ENCODE results near the gene NPPB. TPM values are rescaled to one million over a fixed set of nuclear protein-coding genes. Genes with fewer than 3 reads are reported as not detected.
A peak's percentile ranks its signal among the peaks of the same experiment; 100 is the strongest.

Gene NPPB
- total RNA-seq, 2 experiments from 2014 or later: not detected

DNA sequence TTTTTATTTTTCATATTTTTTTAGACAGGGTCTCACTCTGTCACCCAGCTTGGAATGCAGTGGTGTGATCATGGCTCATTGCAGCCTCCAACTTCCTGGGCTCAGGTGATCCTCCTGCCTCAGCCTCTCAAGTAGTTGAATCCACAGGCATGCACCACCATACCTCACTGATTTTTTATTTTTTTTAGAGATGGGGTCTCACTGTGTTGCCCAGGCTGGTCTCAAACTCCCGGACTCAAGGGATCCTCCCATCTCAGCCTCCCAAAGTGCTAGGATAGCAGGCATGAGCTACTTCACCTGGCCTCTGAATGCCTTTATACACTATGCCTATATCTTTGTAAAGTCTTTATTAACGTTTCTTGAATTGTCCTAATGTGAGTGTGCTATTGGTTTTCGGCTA is 10.4 kb upstream of the NPPB start:
- no peak overlapping the region for H3K4me3 Mint-ChIP-seq

DNA sequence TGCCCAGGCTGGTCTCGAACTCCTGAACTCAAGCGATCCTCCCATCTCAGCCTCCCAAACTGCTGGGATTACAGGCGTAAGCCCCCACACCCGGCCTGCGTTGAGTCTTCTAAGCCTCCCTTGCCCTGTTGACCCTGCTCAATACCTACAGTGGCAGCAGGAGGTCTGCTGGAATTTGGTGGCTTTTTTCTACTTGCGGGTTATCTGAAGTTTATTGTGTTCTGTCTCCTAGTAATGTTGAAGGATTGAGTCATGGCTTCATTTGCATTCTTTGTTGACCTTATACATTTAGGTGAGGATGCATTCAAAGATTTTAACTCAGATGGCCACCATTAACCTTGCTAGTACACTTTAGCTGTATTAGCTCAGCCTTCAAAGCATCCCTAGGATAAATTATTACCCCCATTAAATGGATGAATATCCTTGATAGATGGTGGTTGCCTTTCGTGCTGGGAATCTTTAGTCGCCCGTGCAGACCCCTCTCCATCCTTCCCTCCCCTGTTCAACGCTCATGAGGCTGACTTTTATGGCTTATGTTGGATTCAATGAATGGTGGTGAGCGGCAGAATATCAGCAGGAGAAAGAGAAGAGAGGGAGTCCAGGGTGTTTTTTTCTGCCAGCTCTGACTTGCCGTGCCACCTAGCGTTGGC is 9.7 kb upstream of the NPPB start:
- ChIA-PET CTCF (interaction anchor here (1.5 kb wide), 1 partner anchor 30 kb away, joined by 3 read pairs; no protein-coding TSS in a partner anchor), POLR2A (interaction anchor here (3.5 kb wide), 1 partner anchor 40 kb away, joined by 20 read pairs; no protein-coding TSS in a partner anchor)
- DNase-seq (no peak), ATAC-seq (no peak)
- no peaks in the 10 kb centered on the region for H3K36me3 Mint-ChIP-seq (ENCODE audit: low read depth)
- H3K4me3 Mint-ChIP-seq: no peak overlapping the region
- peaks cover 12% of the 10 kb centered on the region for H3K27me3 Mint-ChIP-seq (ENCODE audit: low read depth)
- H3K27ac Mint-ChIP-seq: no peak overlapping the region
- H3K9me3 Mint-ChIP-seq (ENCODE audit: insufficient read depth): no peaks in the 10 kb centered on the region
- H3K4me1 Mint-ChIP-seq (ENCODE audit: low read depth): no peaks in the 10 kb centered on the region

More for the DNA sequence above, 10.4 kb upstream of the NPPB start:
- Mint-ChIP-seq H3K27ac (no peak overlapping the region), H3K27me3 (ENCODE audit: low read depth) (peaks cover 15% of the 10 kb centered on the region), H3K9me3 (ENCODE audit: insufficient read depth) (no peaks in the 10 kb centered on the region), H3K4me1 (ENCODE audit: low read depth) (no peaks in the 10 kb centered on the region), H3K36me3 (ENCODE audit: low read depth) (no peaks in the 10 kb centered on the region)
- DNase-seq (no peak), ATAC-seq (no peak)
- POLR2A ChIA-PET: interaction anchor here (3.5 kb wide), 1 partner anchor 40 kb away, joined by 20 read pairs; no protein-coding TSS in a partner anchor
- CTCF ChIA-PET: interaction anchor here (1.5 kb wide), 1 partner anchor 31 kb away, joined by 3 read pairs; no protein-coding TSS in a partner anchor

DNA sequence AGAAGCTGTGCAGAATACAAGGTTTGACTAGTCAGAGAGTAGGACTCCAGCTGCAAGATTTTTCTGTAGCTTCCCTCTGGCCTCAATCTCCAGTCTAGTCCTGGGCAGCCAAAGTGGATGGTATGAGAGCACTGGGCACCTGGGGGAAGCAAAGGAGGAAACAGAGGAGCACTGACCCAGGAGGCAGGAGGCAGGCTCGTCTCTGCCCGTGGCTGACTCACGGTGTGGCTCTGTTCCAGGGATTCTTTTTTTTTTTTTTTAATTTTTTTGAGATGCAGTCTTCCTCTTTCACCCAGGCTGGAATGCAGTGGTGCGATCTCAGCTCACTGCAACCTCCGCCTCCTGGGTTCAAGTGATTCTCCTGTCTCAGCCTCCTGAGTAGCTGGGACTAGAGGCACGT is 4.1 kb upstream of the NPPB start:
- ChIA-PET CTCF (interaction anchor here (1.9 kb wide), 1 partner anchor 24 kb away, joined by 5 read pairs; no protein-coding TSS in a partner anchor), POLR2A (interaction anchor here (0.6 to 2.8 kb wide), 2 partner anchors 45 to 203 kb away, joined by 3 to 11 read pairs; no protein-coding TSS in a partner anchor)
- no peak overlapping the region for H3K4me3 Mint-ChIP-seq
- ATAC-seq (no peak), DNase-seq (no peak)
- peaks cover 32% of the 10 kb centered on the region for H3K27me3 Mint-ChIP-seq (ENCODE audit: low read depth)
- no peaks in the 10 kb centered on the region for H3K36me3 Mint-ChIP-seq (ENCODE audit: low read depth)
- H3K4me1 Mint-ChIP-seq (ENCODE audit: low read depth): peaks cover under 1% of the 10 kb centered on the region
- H3K27ac Mint-ChIP-seq: no peak overlapping the region
- H3K9me3 Mint-ChIP-seq (ENCODE audit: insufficient read depth): no peaks in the 10 kb centered on the region

DNA sequence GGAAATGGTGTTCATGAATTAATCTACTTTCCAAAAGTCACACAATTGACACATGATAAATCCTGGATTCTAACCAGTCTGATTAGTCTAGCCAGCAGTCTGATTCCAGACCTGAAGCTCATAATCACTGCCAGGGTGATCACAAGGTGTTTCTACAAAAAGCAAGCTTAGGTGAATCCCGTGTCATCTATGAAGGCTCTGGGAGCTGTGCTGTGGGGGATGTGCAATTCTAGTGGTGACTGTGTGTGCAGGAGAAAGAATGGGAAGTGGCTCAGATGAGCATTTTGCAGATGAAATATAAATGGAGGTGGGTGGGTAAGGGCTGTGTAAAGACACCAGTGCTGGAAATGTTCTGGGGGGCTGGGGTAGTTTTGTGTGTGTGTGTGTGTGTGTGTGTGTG is 1.8 kb upstream of the NPPB start:
- POLR2A ChIA-PET: interaction anchor here (1.6 to 2.8 kb wide), 2 partner anchors 47 to 49 kb away, joined by 5 to 11 read pairs; no protein-coding TSS in a partner anchor
- no peak overlapping the region for H3K27ac Mint-ChIP-seq
- no peak overlapping the region for H3K4me3 Mint-ChIP-seq
- H3K4me1 Mint-ChIP-seq (ENCODE audit: low read depth): peaks cover 16% of the 10 kb centered on the region
- CTCF ChIA-PET: interaction anchor here (1.7 kb wide), 1 partner anchor 32 kb away, joined by 6 read pairs; no protein-coding TSS in a partner anchor
- no peaks in the 10 kb centered on the region for H3K36me3 Mint-ChIP-seq (ENCODE audit: low read depth)
- DNase-seq (no peak), ATAC-seq (no peak)
- H3K27me3 Mint-ChIP-seq (ENCODE audit: low read depth): peaks cover 38% of the 10 kb centered on the region
- no peaks in the 10 kb centered on the region for H3K9me3 Mint-ChIP-seq (ENCODE audit: insufficient read depth)

DNA sequence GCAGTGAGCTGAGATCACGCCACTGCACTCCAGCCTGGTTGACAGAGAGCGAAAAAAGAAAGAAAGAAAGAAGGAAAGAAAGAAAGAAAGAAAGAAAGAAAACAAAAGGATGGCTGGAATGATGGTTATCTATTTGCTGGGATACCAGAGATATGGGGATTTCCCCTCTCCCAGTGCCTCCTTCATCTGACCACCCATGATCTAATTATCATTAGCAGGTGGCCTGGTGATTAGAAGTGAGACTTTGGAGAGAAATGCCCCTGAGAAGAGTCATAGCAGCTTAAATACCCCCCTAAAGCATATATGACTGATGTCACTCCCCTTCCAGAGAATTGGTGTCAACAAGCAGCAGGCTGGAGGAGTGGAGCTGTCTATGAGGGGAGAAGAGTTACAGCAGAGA is 1.3 kb upstream of the NPPB start:
- POLR2A ChIA-PET: interaction anchor here (4.0 kb wide), 1 partner anchor 48 kb away, joined by 27 read pairs; no protein-coding TSS in a partner anchor
- CTCF ChIA-PET: interaction anchor here (1.7 kb wide), 1 partner anchor 33 kb away, joined by 6 read pairs; no protein-coding TSS in a partner anchor
- Mint-ChIP-seq H3K4me3 (no peak overlapping the region), H3K36me3 (ENCODE audit: low read depth) (no peaks in the 10 kb centered on the region), H3K27ac (no peak overlapping the region), H3K27me3 (ENCODE audit: low read depth) (peaks cover 38% of the 10 kb centered on the region), H3K4me1 (ENCODE audit: low read depth) (peaks cover 16% of the 10 kb centered on the region), H3K9me3 (ENCODE audit: insufficient read depth) (no peaks in the 10 kb centered on the region)
- DNase-seq (no peak), ATAC-seq (no peak)

DNA sequence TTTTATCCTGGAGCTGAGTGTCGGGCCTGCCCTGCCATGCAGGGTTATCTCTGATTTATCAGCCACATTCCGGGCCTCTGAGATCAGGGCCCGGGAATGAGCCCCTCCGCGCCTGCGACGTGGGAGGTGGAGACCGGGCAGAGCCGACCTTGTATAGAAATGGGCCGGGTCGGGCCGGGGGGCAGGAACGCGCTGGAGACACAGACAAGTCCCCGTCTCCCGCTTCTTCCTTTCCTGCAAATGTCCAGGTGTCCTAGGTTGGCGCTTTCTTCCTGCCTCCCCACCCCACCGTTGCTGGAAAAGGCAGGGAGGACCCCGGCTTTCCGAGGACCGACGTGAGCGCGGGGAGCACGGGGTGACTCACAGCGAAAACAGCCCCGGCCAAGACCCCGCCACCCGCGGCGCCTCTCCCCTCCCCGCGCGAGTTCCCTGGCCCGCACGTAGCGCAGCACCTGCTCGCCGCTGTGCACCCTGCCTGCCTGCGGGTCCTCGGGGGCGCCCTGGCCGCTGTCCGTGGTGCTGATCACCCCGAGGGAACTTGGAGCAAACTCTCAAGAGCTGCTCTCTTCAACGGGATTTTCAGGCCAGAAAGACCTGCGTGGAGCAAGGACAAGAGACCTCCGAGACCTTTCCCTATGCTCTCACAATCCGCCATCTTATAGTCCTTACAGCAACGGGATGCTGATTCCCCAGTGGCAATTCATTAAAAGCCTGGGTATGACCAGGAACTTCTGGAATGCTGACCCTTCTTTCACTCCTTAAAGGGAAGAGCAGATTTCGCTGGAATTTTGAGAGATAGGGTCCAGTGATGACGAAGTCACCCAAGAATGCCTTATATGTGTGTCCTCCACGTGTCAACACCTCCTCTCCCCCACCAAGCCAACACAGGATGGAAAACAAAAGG is 475 bp upstream of the NPPB start:
- peak; percentile 93 for ATAC-seq

DNA sequence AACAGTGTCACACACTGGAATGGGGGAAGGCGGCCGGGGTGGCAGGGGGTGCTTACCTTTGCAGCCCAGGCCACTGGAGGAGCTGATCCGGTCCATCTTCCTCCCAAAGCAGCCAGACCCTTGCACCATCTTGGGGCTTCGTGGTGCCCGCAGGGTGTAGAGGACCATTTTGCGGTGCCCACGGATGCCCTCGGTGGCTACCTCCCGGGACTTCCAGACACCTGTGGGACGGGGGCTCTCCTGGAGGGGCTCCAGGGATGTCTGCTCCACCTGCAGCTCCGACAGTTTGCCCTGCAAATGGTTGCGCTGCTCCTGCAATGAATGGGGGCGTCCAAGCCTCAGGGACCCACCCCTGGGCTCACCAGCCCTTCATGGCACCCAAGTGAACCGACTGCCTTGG is 587 bp downstream of the NPPB start:
- no peak overlapping the region for H3K27ac Mint-ChIP-seq
- peaks cover 16% of the 10 kb centered on the region for H3K4me1 Mint-ChIP-seq (ENCODE audit: low read depth)
- H3K36me3 Mint-ChIP-seq (ENCODE audit: low read depth): no peaks in the 10 kb centered on the region
- no peak for ATAC-seq
- H3K9me3 Mint-ChIP-seq (ENCODE audit: insufficient read depth): no peaks in the 10 kb centered on the region
- POLR2A ChIA-PET: interaction anchor here (4.0 kb wide), 1 partner anchor 50 kb away, joined by 27 read pairs; no protein-coding TSS in a partner anchor
- no peak for DNase-seq
- CTCF ChIA-PET: interaction anchor here (1.2 kb wide), 1 partner anchor 20 kb away, joined by 3 read pairs; no protein-coding TSS in a partner anchor
- peaks cover 43% of the 10 kb centered on the region for H3K27me3 Mint-ChIP-seq (ENCODE audit: low read depth)
- no peak overlapping the region for H3K4me3 Mint-ChIP-seq

More for the DNA sequence above, 475 bp upstream of the NPPB start:
- peak; percentile 88 for DNase-seq
- Mint-ChIP-seq H3K27ac (no peak overlapping the region), H3K9me3 (ENCODE audit: insufficient read depth) (no peaks in the 10 kb centered on the region), H3K4me3 (no peak overlapping the region), H3K4me1 (ENCODE audit: low read depth) (peaks cover 16% of the 10 kb centered on the region), H3K27me3 (ENCODE audit: low read depth) (peaks cover 39% of the 10 kb centered on the region), H3K36me3 (ENCODE audit: low read depth) (no peaks in the 10 kb centered on the region)
- POLR2A ChIA-PET: interaction anchor here (4.0 kb wide), 1 partner anchor 49 kb away, joined by 27 read pairs; no protein-coding TSS in a partner anchor
- CTCF ChIA-PET: interaction anchor here (1.0 to 1.7 kb wide), 3 partner anchors 13 to 34 kb away, joined by 3 to 6 read pairs (median 3); no protein-coding TSS in a partner anchor

DNA sequence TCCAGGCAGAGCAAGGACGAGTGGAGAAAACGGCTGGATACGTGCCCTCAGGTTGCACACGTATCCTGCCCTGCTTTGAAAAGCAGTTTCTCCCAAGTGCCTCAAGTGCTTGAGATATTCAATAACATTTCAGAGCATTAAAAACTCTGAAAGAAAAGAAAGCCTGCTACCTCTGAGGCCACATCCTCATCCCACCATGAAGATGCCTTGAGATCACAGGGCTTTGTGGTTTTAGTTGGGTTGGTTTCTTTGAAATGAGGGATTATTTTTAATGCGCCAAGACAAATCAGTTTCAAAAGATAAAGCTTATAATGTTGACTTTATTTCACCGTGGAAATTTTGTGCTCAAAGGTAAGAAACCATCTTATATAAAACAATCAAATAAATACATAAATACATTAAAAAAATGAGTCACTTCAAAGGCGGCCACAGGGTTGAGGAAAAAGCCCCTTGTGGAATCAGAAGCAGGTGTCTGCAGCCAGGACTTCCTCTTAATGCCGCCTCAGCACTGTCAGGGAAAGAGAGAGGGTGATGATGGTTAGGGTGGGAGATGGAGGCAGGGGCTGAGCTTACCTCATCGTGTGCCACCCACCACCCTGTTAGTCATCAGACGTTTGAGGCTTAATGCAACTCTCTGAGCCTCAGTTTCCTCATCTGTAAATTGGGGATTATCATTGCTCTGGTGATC is 1.4 kb downstream of the NPPB start:
- H3K4me3 Mint-ChIP-seq: no peak overlapping the region
- ATAC-seq: no peak
- H3K36me3 Mint-ChIP-seq (ENCODE audit: low read depth): no peaks in the 10 kb centered on the region
- no peaks in the 10 kb centered on the region for H3K9me3 Mint-ChIP-seq (ENCODE audit: insufficient read depth)
- H3K27me3 Mint-ChIP-seq (ENCODE audit: low read depth): peaks cover 44% of the 10 kb centered on the region
- DNase-seq: no peak
- CTCF ChIA-PET: no interaction called here
- POLR2A ChIA-PET: interaction anchor here (4.0 kb wide), 1 partner anchor 51 kb away, joined by 27 read pairs; no protein-coding TSS in a partner anchor
- H3K4me1 Mint-ChIP-seq (ENCODE audit: low read depth): peaks cover 16% of the 10 kb centered on the region
- H3K27ac Mint-ChIP-seq: no peak overlapping the region

DNA sequence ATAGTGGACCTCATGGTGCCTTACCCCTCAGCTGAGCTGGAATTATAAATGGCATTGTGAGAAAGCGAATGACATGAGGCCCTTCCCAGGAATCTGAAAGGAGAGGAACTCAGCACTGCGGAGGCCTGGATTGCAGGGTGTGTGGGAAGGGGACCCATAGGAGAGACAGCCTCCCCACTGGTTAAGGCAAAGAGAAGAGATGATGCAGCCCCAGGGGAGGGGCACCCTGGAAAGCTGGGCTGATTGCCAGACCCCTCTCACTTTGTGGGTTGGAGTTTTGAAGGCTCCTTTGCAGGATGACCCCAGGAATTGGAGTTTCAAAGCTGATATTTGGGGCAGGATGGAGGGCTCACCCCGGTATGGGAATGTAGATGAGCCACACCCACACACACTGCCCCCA is 2.0 kb downstream of the NPPB start:
- H3K36me3 Mint-ChIP-seq (ENCODE audit: low read depth): no peaks in the 10 kb centered on the region
- peaks cover 16% of the 10 kb centered on the region for H3K4me1 Mint-ChIP-seq (ENCODE audit: low read depth)
- no peak for DNase-seq
- H3K9me3 Mint-ChIP-seq (ENCODE audit: insufficient read depth): no peaks in the 10 kb centered on the region
- H3K4me3 Mint-ChIP-seq: no peak overlapping the region
- ChIA-PET CTCF (no interaction called here), POLR2A (interaction anchor here (4.0 kb wide), 1 partner anchor 51 kb away, joined by 27 read pairs; no protein-coding TSS in a partner anchor)
- no peak overlapping the region for H3K27ac Mint-ChIP-seq
- ATAC-seq: no peak
- H3K27me3 Mint-ChIP-seq (ENCODE audit: low read depth): peaks cover 40% of the 10 kb centered on the region

DNA sequence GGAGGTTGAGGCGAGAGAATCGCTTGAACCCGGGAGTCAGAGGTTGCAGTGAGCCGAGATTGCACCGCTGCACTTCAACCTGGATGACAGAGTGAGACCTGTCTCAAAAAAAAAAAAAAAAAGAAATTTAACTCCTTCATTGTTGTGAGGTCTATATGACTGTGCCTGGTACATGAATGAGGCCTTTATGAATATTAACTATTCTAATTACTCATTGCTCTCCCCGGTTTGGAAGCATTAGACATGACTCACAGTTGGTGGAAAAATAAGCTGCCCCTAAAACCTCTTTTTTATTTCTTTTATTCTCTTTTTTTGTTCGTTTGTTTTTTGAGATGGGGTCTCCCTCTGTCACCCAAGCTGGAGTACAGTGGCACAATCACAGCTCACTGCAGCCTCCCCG is 3.3 kb downstream of the NPPB start:
- POLR2A ChIA-PET: interaction anchor here (0.7 to 2.2 kb wide), 3 partner anchors 53 to 244 kb away, joined by 3 to 14 read pairs (median 6); no protein-coding TSS in a partner anchor
- Mint-ChIP-seq H3K27ac (no peak overlapping the region), H3K36me3 (ENCODE audit: low read depth) (no peaks in the 10 kb centered on the region), H3K27me3 (ENCODE audit: low read depth) (peaks cover 35% of the 10 kb centered on the region), H3K4me3 (no peak overlapping the region), H3K9me3 (ENCODE audit: insufficient read depth) (no peaks in the 10 kb centered on the region), H3K4me1 (ENCODE audit: low read depth) (peaks cover 16% of the 10 kb centered on the region)
- DNase-seq: no peak
- CTCF ChIA-PET: interaction anchor here (1.2 kb wide), 1 partner anchor 38 kb away, joined by 3 read pairs; no protein-coding TSS in a partner anchor
- no peak for ATAC-seq

DNA sequence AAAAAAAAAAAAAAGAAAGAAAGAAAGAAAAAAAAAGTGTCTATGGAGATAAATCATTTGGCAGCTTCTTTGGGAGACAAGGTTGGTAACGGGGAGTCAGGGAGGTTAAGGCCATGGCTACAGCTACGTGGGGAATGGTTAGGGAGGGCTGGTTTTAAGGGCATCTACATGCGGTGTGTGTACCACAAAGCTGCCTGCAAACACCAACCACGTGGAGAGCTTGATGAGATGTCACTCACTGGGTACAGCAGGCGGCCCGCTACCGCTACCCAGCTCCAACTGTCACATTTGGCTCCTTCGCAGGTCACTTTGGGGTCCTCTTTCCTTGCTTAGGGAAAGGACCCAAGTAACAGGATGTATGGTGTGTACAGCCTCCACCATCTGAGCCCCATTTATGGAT is 4.2 kb downstream of the NPPB start:
- H3K4me1 Mint-ChIP-seq (ENCODE audit: low read depth): peaks cover 16% of the 10 kb centered on the region
- peaks cover 27% of the 10 kb centered on the region for H3K27me3 Mint-ChIP-seq (ENCODE audit: low read depth)
- no peak overlapping the region for H3K4me3 Mint-ChIP-seq
- H3K9me3 Mint-ChIP-seq (ENCODE audit: insufficient read depth): no peaks in the 10 kb centered on the region
- no peak overlapping the region for H3K27ac Mint-ChIP-seq
- DNase-seq: no peak
- POLR2A ChIA-PET: interaction anchor here (1.8 to 2.2 kb wide), 2 partner anchors 54 to 56 kb away, joined by 6 to 14 read pairs; no protein-coding TSS in a partner anchor
- CTCF ChIA-PET: interaction anchor here (0.9 kb wide), 1 partner anchor 16 kb away, joined by 3 read pairs; no protein-coding TSS in a partner anchor
- ATAC-seq: no peak
- H3K36me3 Mint-ChIP-seq (ENCODE audit: low read depth): no peaks in the 10 kb centered on the region
